GM12864 (cell line): ENCODE data around the gene SLC30A3.
"Not testable (repeated sequence)": the region's sequence is repeated elsewhere in the genome, so short reads cannot be mapped to it uniquely, and the experiment has no call there.

Experiments
- DNase-seq: peaks from one replicate; pipeline ENCODE4 v3.0.0-alpha.2; 2011; ENCODE audit warnings: low read depth
- H3K4me3 ChIP-seq: 2 replicates; pipeline ENCODE4 v1.5.1; 2011; ENCODE audit warnings: mild to moderate bottlenecking, low read depth, low read length, control low read depth
- CTCF ChIP-seq: IDR thresholded peaks from 2 replicates; pipeline ENCODE4 v1.5.1; 2011; ENCODE audit warnings: low read depth, mild to moderate bottlenecking, moderate library complexity, low read length, control low read depth, inconsistent platforms; ENCODE audit errors: missing control alignments

The SLC30A3 gene

DNA sequence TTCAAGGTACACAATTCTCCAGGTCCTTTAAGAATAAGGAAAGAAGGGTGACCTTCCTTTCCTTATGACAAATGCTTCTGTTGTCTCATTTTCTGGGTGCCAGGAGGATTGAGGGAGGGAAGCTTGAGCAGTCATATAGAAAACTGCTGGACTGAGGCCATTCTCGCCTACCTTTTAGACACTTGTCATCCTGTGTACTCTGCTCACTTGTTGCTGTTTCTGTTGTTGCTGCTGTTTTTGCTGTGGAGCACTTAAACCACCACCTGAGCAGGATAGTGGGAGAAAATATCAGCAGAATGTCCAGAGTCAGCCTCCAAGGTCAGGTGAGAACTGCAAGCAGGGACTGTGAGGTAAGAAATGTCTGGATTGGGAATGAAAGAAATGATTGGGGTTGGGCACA lies 15.2 kb upstream of the SLC30A3 start:
- H3K4me3 ChIP-seq, result no peak overlapping the region
- no peak for DNase-seq
- TF ChIP-seq CTCF, result no peak

DNA sequence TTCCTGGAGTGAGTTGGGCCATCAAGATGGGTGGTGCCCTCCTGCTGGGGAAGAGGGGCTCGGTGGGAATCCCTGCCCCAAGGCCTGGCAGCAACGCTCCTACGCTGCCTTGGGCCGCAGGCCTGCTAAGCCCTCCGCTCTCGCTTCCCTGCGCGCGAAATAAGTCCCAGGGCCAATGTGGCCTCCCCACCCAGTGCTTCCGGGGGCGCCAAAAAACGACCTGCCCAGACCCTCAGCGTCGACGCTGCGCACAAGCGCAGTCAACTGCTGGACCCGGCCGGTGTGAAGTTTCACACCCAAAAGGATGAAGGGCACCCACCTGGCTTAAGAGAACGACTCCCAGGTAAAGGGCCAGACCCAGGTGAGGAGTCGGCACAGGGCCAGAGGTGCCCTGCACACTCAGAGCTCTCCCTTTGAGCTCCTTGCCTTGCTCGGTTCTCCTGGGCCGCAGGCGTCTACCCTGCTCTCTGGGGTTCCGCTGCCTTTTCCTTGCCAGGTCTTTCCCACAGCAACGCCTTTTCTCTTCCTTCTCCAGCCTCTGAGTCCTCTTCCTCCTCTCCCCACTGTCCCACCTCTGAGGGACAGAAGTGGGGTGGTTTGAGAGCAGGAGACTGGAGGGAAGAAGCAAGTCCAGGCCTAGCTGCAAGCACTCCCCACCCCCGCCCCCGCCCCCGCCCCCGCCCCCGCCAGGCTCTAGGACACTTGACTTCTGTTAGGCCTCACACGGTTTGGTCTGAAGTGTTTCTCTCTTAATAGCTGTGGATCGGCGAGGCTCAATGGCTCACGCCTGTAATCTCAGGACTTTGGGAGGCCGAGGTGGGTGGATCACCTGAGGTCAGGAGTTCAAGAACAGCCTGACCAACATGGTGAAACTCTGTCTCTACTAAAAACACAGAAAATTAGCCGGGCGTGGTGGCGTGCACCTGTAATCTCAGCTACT lies 12.6 kb upstream of the SLC30A3 start, which contains the start of gene DNAJC5G:
TSS of gene DNAJC5G (plus strand) at position 223 of the 940 bp plus-strand sequence. CDS start 1,296 bp downstream, outside the sequence.
- no peak for TF ChIP-seq CTCF
- no peak for DNase-seq
- H3K4me3 ChIP-seq, result no peak within 1 kb of the TSS

- not testable (repeated sequence) for DNase-seq
Observed at GRCh38 chr2:27272537-27273522, 10.0 kb upstream of the SLC30A3 start.

DNA sequence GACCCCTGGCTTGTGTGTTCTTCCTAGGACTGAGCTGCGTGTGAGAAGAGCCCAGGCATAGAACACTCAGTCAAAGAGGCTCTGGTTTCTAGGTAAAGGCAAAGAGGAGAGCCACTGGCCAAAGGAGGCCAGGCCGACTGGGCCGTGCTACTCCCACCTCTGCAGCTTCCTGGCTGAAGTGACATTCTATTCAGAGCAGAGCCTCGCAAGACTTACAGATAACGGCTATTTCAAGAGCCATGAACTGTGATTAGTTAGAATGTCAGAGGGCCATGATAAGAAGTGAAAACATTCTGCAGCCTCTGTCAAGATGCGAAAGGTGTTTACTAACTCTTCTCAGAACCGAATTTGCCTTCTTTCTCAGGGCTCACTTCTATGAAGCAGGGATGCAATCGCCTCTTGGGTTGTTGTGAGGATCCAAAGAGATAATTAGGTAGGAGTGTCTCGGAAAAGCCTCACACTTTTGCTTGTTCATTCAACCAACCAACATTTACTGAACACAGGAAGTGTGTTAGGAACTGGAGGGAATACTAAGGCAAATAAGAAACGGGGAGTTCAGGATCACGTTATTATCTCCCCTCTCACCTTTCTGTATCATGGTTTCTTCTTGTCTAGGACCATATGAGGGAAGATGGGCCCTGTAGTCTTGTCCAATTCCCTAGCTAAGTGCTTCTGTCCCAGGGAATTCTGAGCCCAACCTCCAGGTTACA lies 8.9 kb upstream of the SLC30A3 start:
- no peak for TF ChIP-seq CTCF
- no peak overlapping the region for H3K4me3 ChIP-seq
- no peak for DNase-seq

More at GRCh38 chr2:27272537-27273522, 10.0 kb upstream of the SLC30A3 start:
- H3K4me3 ChIP-seq, result not testable (repeated sequence)

DNA sequence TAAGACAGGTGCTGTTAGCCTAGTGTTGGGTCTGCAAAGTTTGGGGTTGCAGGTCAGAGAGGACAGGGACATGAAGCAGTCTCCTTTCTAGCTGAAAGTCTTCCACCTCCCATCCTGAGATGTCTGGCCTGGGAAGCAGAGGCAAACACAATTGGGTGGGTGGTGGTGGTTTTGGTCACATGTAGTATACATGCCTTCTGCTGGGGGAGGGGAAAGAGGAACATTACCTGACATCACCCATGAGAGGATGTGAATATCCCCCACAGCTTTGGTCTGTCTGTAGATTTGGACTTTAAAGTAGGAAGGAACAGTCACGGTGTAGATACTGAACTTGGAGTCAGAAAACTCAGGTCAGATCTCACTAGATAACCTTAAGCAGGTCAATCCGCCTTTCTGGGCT lies 7.8 kb upstream of the SLC30A3 start:
- no peak overlapping the region for H3K4me3 ChIP-seq
- TF ChIP-seq CTCF, result no peak
- no peak for DNase-seq

GRCh38 chr2:27270131-27270530 lies 7.3 kb upstream of the SLC30A3 start:
- H3K4me3 ChIP-seq, result no peak overlapping the region
- DNase-seq, result no peak
- TF ChIP-seq CTCF, result no peak

GRCh38 chr2:27268296-27268695 lies 5.4 kb upstream of the SLC30A3 start:
- not testable (repeated sequence) for H3K4me3 ChIP-seq, DNase-seq
